AG08395 (cell line): ENCODE results near the gene PTPRN2.

ENCODE experiments used
- DNase-seq: peaks from one replicate; pipeline ENCODE4 v3.0.0; 2012; ENCODE audit warnings: mixed read lengths, low spot score

Gene PTPRN2

GRCh38 chr7:157828881-157829280, 758.7 kb downstream of the PTPRN2 start:
- no peak for DNase-seq

GRCh38 chr7:157828190-157828589, 759.4 kb downstream of the PTPRN2 start:
- DNase-seq = no peak

- DNase-seq = no peak
Observed at GRCh38 chr7:157827863-157828160, 759.8 kb downstream of the PTPRN2 start.

GRCh38 chr7:157827045-157827862, 760.4 kb downstream of the PTPRN2 start:
- DNase-seq = no peak

GRCh38 chr7:157826566-157826965, 761.1 kb downstream of the PTPRN2 start:
- no peak for DNase-seq

- no peak for DNase-seq
Observed at GRCh38 chr7:157825325-157825724, 762.3 kb downstream of the PTPRN2 start.

GRCh38 chr7:157824819-157825121, 762.9 kb downstream of the PTPRN2 start:
- DNase-seq = no peak

- DNase-seq = no peak
Observed at GRCh38 chr7:157824011-157824818, 763.4 kb downstream of the PTPRN2 start.

- DNase-seq = no peak
Observed at GRCh38 chr7:157822688-157823031, 765.0 kb downstream of the PTPRN2 start.

- DNase-seq = no peak
Observed at GRCh38 chr7:157821959-157822687, 765.5 kb downstream of the PTPRN2 start.

GRCh38 chr7:157820796-157821195, 766.8 kb downstream of the PTPRN2 start:
- no peak for DNase-seq

- DNase-seq = no peak
Observed at GRCh38 chr7:157819455-157819807, 768.2 kb downstream of the PTPRN2 start.

GRCh38 chr7:157818701-157819454, 768.7 kb downstream of the PTPRN2 start:
- DNase-seq = no peak

- DNase-seq = no peak
Observed at GRCh38 chr7:157817944-157818700, 769.5 kb downstream of the PTPRN2 start.

- DNase-seq = no peak
Observed at GRCh38 chr7:157817433-157817832, 770.2 kb downstream of the PTPRN2 start.

GRCh38 chr7:157816526-157817250, 770.9 kb downstream of the PTPRN2 start:
- DNase-seq = no peak

GRCh38 chr7:157816086-157816485, 771.5 kb downstream of the PTPRN2 start:
- no peak for DNase-seq

GRCh38 chr7:157815706-157816022, 772.0 kb downstream of the PTPRN2 start:
- no peak for DNase-seq

- no peak for DNase-seq
Observed at GRCh38 chr7:157814931-157815705, 772.5 kb downstream of the PTPRN2 start.
